Measurements from ENCODE around the gene DCTD.
A peak's percentile ranks its signal among the peaks of the same experiment; 100 is the strongest.

The DCTD gene

GRCh38 chr4:182925298-182925757 lies 8.1 kb upstream of the DCTD start:
- no peaks in the 10 kb centered on the region for H3K9me3 ChIP-seq (ENCODE audit: insufficient read depth, low read depth, low read length)
- no peaks in the 10 kb centered on the region for H4K20me1 ChIP-seq (ENCODE audit: insufficient read depth, low read length, poor library complexity, severe bottlenecking)
- peak overlapping the region; percentile 81 for H2AFZ ChIP-seq (ENCODE audit: low read length)
- H3F3A ChIP-seq (ENCODE audit: low read depth) = no peaks in the 10 kb centered on the region
- no peaks in the 10 kb centered on the region for H3K4me1 ChIP-seq (ENCODE audit: insufficient read depth, low read length, poor library complexity, severe bottlenecking)
- H3K4me3 ChIP-seq (ENCODE audit: low read length, poor library complexity, severe bottlenecking) = no peak overlapping the region
- H3K4me2 ChIP-seq (ENCODE audit: low read depth, low read length, poor library complexity, severe bottlenecking) = no peak overlapping the region
- no peak overlapping the region for H3K9ac ChIP-seq (ENCODE audit: low read depth, low read length, poor library complexity, severe bottlenecking)
- no peaks in the 10 kb centered on the region for H3K79me2 ChIP-seq (ENCODE audit: insufficient read depth, low read length)
- no peak for TF ChIP-seq EZH2phosphoT487 (IDR thresholded peaks at IDR 0.05; ENCODE audit: borderline replicate concordance)
- peak; percentile 88 for TF ChIP-seq CTCF (conservative IDR thresholded peaks at IDR 0.05; ENCODE audit: low read length)
- H3K36me3 ChIP-seq (ENCODE audit: insufficient read depth, low read length) = no peaks in the 10 kb centered on the region
- H3K27me3 ChIP-seq (ENCODE audit: insufficient read depth, low read length, poor library complexity, severe bottlenecking) = no peaks in the 10 kb centered on the region
- no peaks in the 10 kb centered on the region for H3K9me2 ChIP-seq (replicated peaks; ENCODE audit: low read depth, low read length)

GRCh38 chr4:182924497-182924896 lies 7.3 kb upstream of the DCTD start:
- no peak overlapping the region for H3K4me2 ChIP-seq (ENCODE audit: low read depth, low read length, poor library complexity, severe bottlenecking)
- H3K4me3 ChIP-seq (ENCODE audit: low read length, poor library complexity, severe bottlenecking) = no peak overlapping the region
- no peaks in the 10 kb centered on the region for H3F3A ChIP-seq (ENCODE audit: low read depth)
- H3K36me3 ChIP-seq (ENCODE audit: insufficient read depth, low read length) = no peaks in the 10 kb centered on the region
- no peaks in the 10 kb centered on the region for H3K4me1 ChIP-seq (ENCODE audit: insufficient read depth, low read length, poor library complexity, severe bottlenecking)
- no peaks in the 10 kb centered on the region for H3K9me3 ChIP-seq (ENCODE audit: insufficient read depth, low read depth, low read length)
- no peaks in the 10 kb centered on the region for H3K27me3 ChIP-seq (ENCODE audit: insufficient read depth, low read length, poor library complexity, severe bottlenecking)
- TF ChIP-seq EZH2phosphoT487 (IDR thresholded peaks at IDR 0.05; ENCODE audit: borderline replicate concordance) = no peak
- TF ChIP-seq CTCF (conservative IDR thresholded peaks at IDR 0.05; ENCODE audit: low read length) = no peak
- H4K20me1 ChIP-seq (ENCODE audit: insufficient read depth, low read length, poor library complexity, severe bottlenecking) = no peaks in the 10 kb centered on the region
- H3K9me2 ChIP-seq (replicated peaks; ENCODE audit: low read depth, low read length) = no peaks in the 10 kb centered on the region
- H2AFZ ChIP-seq (ENCODE audit: low read length) = peak overlapping the region; percentile 81; the same call in 1 of the 2 replicates
- H3K79me2 ChIP-seq (ENCODE audit: insufficient read depth, low read length) = no peaks in the 10 kb centered on the region
- no peak overlapping the region for H3K9ac ChIP-seq (ENCODE audit: low read depth, low read length, poor library complexity, severe bottlenecking)

GRCh38 chr4:182923796-182924340 lies 6.7 kb upstream of the DCTD start:
- no peak for TF ChIP-seq CTCF (conservative IDR thresholded peaks at IDR 0.05; ENCODE audit: low read length)
- TF ChIP-seq EZH2phosphoT487 (IDR thresholded peaks at IDR 0.05; ENCODE audit: borderline replicate concordance) = no peak
- Histone ChIP-seq H3K4me3 (ENCODE audit: low read length, poor library complexity, severe bottlenecking) (no peak overlapping the region), H4K20me1 (ENCODE audit: insufficient read depth, low read length, poor library complexity, severe bottlenecking) (no peaks in the 10 kb centered on the region), H3F3A (ENCODE audit: low read depth) (no peaks in the 10 kb centered on the region), H3K9ac (ENCODE audit: low read depth, low read length, poor library complexity, severe bottlenecking) (no peak overlapping the region), H2AFZ (ENCODE audit: low read length) (0 out of 2 replicates have a peak overlapping the region, but pooled peaks have one; percentile 28), H3K4me2 (ENCODE audit: low read depth, low read length, poor library complexity, severe bottlenecking) (no peak overlapping the region), H3K36me3 (ENCODE audit: insufficient read depth, low read length) (no peaks in the 10 kb centered on the region), H3K4me1 (ENCODE audit: insufficient read depth, low read length, poor library complexity, severe bottlenecking) (peaks cover 2% of the 10 kb centered on the region), H3K27me3 (ENCODE audit: insufficient read depth, low read length, poor library complexity, severe bottlenecking) (no peaks in the 10 kb centered on the region), H3K9me3 (ENCODE audit: insufficient read depth, low read depth, low read length) (no peaks in the 10 kb centered on the region), H3K9me2 (replicated peaks; ENCODE audit: low read depth, low read length) (no peaks in the 10 kb centered on the region), H3K79me2 (ENCODE audit: insufficient read depth, low read length) (no peaks in the 10 kb centered on the region)

All from Loucy (cell line).